GM12872 (cell line): ENCODE data around the gene UBR1.

Experiments used
- TF ChIP-seq, protein P1 (sequence below): IDR thresholded peaks from 3 replicates; pipeline ENCODE4 v1.5.1; 2011; ENCODE audit warnings: low read depth, mild to moderate bottlenecking, low read length, moderate library complexity; ENCODE audit not compliant: insufficient read depth

UBR1 gene

DNA sequence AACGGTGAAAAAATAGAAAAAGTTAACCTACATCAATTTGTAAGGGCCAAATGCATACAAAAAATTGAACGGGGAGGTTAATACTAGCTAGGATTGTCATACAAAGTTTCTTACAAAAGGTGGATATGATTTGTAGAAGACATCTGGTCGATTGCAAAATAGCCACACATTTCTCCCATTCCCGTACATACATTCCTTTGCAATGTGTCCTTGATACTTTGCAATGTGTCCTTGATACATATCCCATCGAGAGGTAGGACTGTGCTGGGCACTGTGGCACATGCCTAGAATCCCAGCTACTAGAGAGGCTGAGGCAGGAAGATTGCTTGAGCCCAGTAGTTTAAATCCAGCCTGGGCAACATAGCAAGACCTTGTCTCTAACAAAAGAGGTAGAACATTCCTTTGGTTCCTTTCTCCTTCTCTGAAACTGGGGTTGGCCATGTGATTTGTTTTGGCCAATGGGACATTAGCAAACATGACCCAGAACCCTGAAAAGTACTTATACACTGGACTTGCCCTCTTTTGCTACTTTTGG is 194.7 kb downstream of the UBR1 start:
- TF ChIP-seq, protein P1, sequence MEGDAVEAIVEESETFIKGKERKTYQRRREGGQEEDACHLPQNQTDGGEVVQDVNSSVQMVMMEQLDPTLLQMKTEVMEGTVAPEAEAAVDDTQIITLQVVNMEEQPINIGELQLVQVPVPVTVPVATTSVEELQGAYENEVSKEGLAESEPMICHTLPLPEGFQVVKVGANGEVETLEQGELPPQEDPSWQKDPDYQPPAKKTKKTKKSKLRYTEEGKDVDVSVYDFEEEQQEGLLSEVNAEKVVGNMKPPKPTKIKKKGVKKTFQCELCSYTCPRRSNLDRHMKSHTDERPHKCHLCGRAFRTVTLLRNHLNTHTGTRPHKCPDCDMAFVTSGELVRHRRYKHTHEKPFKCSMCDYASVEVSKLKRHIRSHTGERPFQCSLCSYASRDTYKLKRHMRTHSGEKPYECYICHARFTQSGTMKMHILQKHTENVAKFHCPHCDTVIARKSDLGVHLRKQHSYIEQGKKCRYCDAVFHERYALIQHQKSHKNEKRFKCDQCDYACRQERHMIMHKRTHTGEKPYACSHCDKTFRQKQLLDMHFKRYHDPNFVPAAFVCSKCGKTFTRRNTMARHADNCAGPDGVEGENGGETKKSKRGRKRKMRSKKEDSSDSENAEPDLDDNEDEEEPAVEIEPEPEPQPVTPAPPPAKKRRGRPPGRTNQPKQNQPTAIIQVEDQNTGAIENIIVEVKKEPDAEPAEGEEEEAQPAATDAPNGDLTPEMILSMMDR: no peak

DNA sequence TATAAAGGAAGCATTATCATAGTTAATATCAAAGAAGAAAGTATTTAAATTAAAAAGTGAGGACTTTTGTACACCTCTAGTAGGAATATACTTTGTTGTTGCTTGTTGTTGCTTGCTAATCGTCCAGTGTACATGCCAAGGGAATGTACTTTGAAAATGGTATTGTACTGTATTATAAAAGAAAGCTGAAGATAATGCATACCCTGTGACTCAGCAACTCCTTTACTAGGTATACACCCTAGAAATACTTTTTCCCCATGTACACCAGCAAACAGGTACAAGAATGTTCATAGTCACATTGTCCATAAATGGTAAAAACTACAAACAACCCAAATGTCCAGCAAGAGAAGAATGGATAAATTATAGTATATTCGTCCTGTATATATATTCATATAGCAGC is 197.3 kb downstream of the UBR1 start:
- TF ChIP-seq, protein P1: no peak

DNA sequence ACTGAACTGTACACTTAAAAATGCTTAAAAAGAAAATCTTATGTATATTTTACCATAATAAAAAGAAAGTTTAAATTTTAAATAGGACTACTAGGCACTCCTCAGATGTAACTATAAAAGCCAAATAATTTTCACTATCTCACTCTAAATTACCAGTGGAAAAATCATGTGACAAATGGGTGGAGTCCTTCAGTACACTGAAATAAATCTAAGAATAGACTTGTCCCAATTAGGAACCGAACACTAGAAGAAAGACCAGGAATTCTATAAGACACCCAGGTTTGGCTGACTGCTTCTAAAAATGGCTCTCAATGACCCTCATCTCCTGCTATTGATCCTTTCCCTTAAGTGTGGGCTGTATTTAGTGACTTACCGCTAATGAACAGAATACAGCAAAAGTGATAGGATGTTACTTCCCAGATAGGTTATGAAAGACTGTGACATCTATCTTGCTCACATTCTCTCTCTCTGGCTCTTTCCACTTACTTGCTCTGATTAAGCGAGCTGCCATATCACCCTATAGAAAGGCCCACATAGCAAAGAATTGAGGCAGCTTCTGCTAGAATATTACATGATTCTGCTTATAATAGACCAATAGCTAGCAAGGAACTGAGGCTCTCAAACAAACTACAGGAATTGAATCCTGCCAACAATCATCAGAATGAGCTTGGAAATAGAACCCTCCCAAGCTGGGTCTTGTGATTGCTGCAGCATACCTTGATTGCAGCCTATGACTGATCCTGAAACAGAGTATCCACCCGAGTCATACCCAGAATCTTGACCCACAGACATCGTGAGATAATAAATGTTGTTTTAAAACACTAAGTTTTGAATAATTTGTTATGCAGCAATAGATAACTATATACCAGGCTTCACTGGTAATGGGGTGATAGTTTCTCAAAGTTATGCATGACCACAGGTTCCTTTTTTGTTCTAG is 202.2 kb downstream of the UBR1 start:
- TF ChIP-seq, protein P1: no peak
